ENCODE results near the gene MAPK8IP2. TPM values are rescaled to one million over a fixed set of nuclear protein-coding genes. Genes with fewer than 3 reads are reported as not detected.

MAPK8IP2 gene
- total RNA-seq, 1 experiment from 2014 or later: 0.79 TPM

- Histone ChIP-seq H3K9me2 (ENCODE audit: insufficient read depth) (no peaks in the 10 kb centered on the region), H2AFZ (no peak overlapping the region), H3K9me3 (ENCODE audit: insufficient read depth, low read depth) (no peaks in the 10 kb centered on the region), H3K79me2 (ENCODE audit: low read depth) (no peaks in the 10 kb centered on the region), H3F3A (ENCODE audit: insufficient read depth, low read depth) (peaks cover 20% of the 10 kb centered on the region; the same call in 1 of the 2 replicates), H3K4me1 (replicated peaks; ENCODE audit: insufficient read depth) (no peaks in the 10 kb centered on the region), H4K20me1 (ENCODE audit: insufficient read depth) (no peaks in the 10 kb centered on the region), H3K4me3 (no peak overlapping the region), H3K27ac (no peak overlapping the region), H3K36me3 (ENCODE audit: low read depth) (peaks cover 26% of the 10 kb centered on the region; the same call in 1 of the 2 replicates), H3K4me2 (no peak overlapping the region), H3K27me3 (ENCODE audit: insufficient read depth, low read depth) (no peaks in the 10 kb centered on the region)
- BruUV-seq (replicated peaks): no TSS peak
- TF ChIP-seq EZH2 (IDR thresholded peaks at IDR 0.05; ENCODE audit: low read depth): no peak
- no peak for TF ChIP-seq CTCF (conservative IDR thresholded peaks at IDR 0.05)
- intact Hi-C loops (cut with micrococcal nuclease; ENCODE audit: unreplicated experiment): no loop called here
- ChIA-PET POLR2A (ENCODE audit: unreplicated experiment) (no interaction called here), CTCF (no interaction called here)
- no peak for DNase-seq
Measured at GRCh38 chr22:50569896-50570535, 30.6 kb upstream of the MAPK8IP2 start.

GRCh38 chr22:50570861-50571260 is 29.7 kb upstream of the MAPK8IP2 start:
- POLR2A ChIA-PET (ENCODE audit: unreplicated experiment): no interaction called here

More at GRCh38 chr22:50570861-50571260, 29.7 kb upstream of the MAPK8IP2 start:
- TF ChIP-seq EZH2 (IDR thresholded peaks at IDR 0.05; ENCODE audit: low read depth) (no peak), CTCF (conservative IDR thresholded peaks at IDR 0.05) (no peak)
- H3K79me2 ChIP-seq (ENCODE audit: low read depth): no peaks in the 10 kb centered on the region
- H3K4me3 ChIP-seq: no peak overlapping the region
- intact Hi-C loops (cut with micrococcal nuclease; ENCODE audit: unreplicated experiment): no loop called here
- DNase-seq: no peak
- H4K20me1 ChIP-seq (ENCODE audit: insufficient read depth): no peaks in the 10 kb centered on the region
- H3K9me3 ChIP-seq (ENCODE audit: insufficient read depth, low read depth): no peaks in the 10 kb centered on the region
- H3F3A ChIP-seq (ENCODE audit: insufficient read depth, low read depth): peaks cover 20% of the 10 kb centered on the region; the same call in 1 of the 2 replicates
- no TSS peak for BruUV-seq (replicated peaks)
- CTCF ChIA-PET: no interaction called here
- H3K4me1 ChIP-seq (replicated peaks; ENCODE audit: insufficient read depth): no peaks in the 10 kb centered on the region
- no peak overlapping the region for H3K27ac ChIP-seq
- no peaks in the 10 kb centered on the region for H3K27me3 ChIP-seq (ENCODE audit: insufficient read depth, low read depth)
- no peak overlapping the region for H3K4me2 ChIP-seq
- peaks cover 26% of the 10 kb centered on the region; the same call in 1 of the 2 replicates for H3K36me3 ChIP-seq (ENCODE audit: low read depth)
- no peak overlapping the region for H2AFZ ChIP-seq
- H3K9me2 ChIP-seq (ENCODE audit: insufficient read depth): no peaks in the 10 kb centered on the region

Measured in PC-9 (cell line).